ENCODE results near the gene ATP13A1. TPM values are rescaled to one million over a fixed set of nuclear protein-coding genes. Genes with fewer than 3 reads are reported as not detected.

Gene ATP13A1
- total and polyA plus RNA-seq, 2 donors, result 27.7 to 35.5 TPM

- WGBS, result 94% methylated on average over 33 of the region's 33 CpGs
- Histone ChIP-seq H3K4me3 (ENCODE audit: low read depth, low read length) (no peak overlapping the region), H3K4me1 (ENCODE audit: insufficient read depth) (no peaks in the 10 kb centered on the region), H3K36me3 (ENCODE audit: insufficient read depth) (peaks cover 18% of the 10 kb centered on the region), H3K27ac (ENCODE audit: low read depth) (no peak overlapping the region)
- DNase-seq (ENCODE audit: extremely low spot score), result no peak
Measured at GRCh38 chr19:19656451-19657396, 6.8 kb downstream of the ATP13A1 start.

- no peak for DNase-seq (ENCODE audit: extremely low spot score)
Measured at GRCh38 chr19:19655641-19656343, 7.7 kb downstream of the ATP13A1 start.

GRCh38 chr19:19655051-19655594 lies 8.4 kb downstream of the ATP13A1 start:
- Histone ChIP-seq H3K4me3 (ENCODE audit: low read depth, low read length) (no peak overlapping the region), H3K4me1 (ENCODE audit: insufficient read depth) (no peaks in the 10 kb centered on the region), H3K36me3 (ENCODE audit: insufficient read depth) (peaks cover 18% of the 10 kb centered on the region), H3K27ac (ENCODE audit: low read depth) (no peak overlapping the region)
- DNase-seq (ENCODE audit: extremely low spot score), result no peak
- WGBS, result 96% methylated on average over 22 of the region's 22 CpGs

More at GRCh38 chr19:19655641-19656343, 7.7 kb downstream of the ATP13A1 start:
- H3K4me1 ChIP-seq (ENCODE audit: insufficient read depth), result no peaks in the 10 kb centered on the region
- no peak overlapping the region for H3K4me3 ChIP-seq (ENCODE audit: low read depth, low read length)
- H3K36me3 ChIP-seq (ENCODE audit: insufficient read depth), result peaks cover 18% of the 10 kb centered on the region
- no peak overlapping the region for H3K27ac ChIP-seq (ENCODE audit: low read depth)
- 91% methylated on average over 27 of the region's 27 CpGs for WGBS

- no peak overlapping the region for H3K27ac ChIP-seq (ENCODE audit: low read depth)
- no peak overlapping the region for H3K4me3 ChIP-seq (ENCODE audit: low read depth, low read length)
- DNase-seq (ENCODE audit: extremely low spot score), result no peak
- 94% methylated on average over 15 of the region's 15 CpGs for WGBS
- H3K36me3 ChIP-seq (ENCODE audit: insufficient read depth), result peaks cover 17% of the 10 kb centered on the region
- H3K4me1 ChIP-seq (ENCODE audit: insufficient read depth), result no peaks in the 10 kb centered on the region
Measured at GRCh38 chr19:19654441-19654840, 9.0 kb downstream of the ATP13A1 start.

- Histone ChIP-seq H3K36me3 (ENCODE audit: insufficient read depth) (peaks cover 17% of the 10 kb centered on the region), H3K4me3 (ENCODE audit: low read depth, low read length) (no peak overlapping the region)
Measured at GRCh38 chr19:19653597-19654147, 9.8 kb downstream of the ATP13A1 start.

GRCh38 chr19:19652482-19653295 lies 10.8 kb downstream of the ATP13A1 start:
- Histone ChIP-seq H3K36me3 (ENCODE audit: insufficient read depth) (peaks cover 17% of the 10 kb centered on the region), H3K4me1 (ENCODE audit: insufficient read depth) (no peaks in the 10 kb centered on the region), H3K4me3 (ENCODE audit: low read depth, low read length) (no peak overlapping the region), H3K27ac (ENCODE audit: low read depth) (no peak overlapping the region)
- WGBS, result 88% methylated on average over 24 of the region's 24 CpGs
- no peak for DNase-seq (ENCODE audit: extremely low spot score)

More at GRCh38 chr19:19653597-19654147, 9.8 kb downstream of the ATP13A1 start:
- no peaks in the 10 kb centered on the region for H3K4me1 ChIP-seq (ENCODE audit: insufficient read depth)
- 96% methylated on average over 23 of the region's 23 CpGs for WGBS
- DNase-seq (ENCODE audit: extremely low spot score), result no peak
- H3K27ac ChIP-seq (ENCODE audit: low read depth), result no peak overlapping the region

- 59% methylated on average over 13 of the region's 13 CpGs for WGBS
- no peak overlapping the region for H3K27ac ChIP-seq (ENCODE audit: low read depth)
- no peaks in the 10 kb centered on the region for H3K4me1 ChIP-seq (ENCODE audit: insufficient read depth)
- H3K4me3 ChIP-seq (ENCODE audit: low read depth, low read length), result no peak overlapping the region
- peaks cover 20% of the 10 kb centered on the region for H3K36me3 ChIP-seq (ENCODE audit: insufficient read depth)
- DNase-seq (ENCODE audit: extremely low spot score), result no peak
Measured at GRCh38 chr19:19651076-19651475, 12.4 kb downstream of the ATP13A1 start.

- Histone ChIP-seq H3K27ac (ENCODE audit: low read depth) (no peak overlapping the region), H3K36me3 (ENCODE audit: insufficient read depth) (peaks cover 15% of the 10 kb centered on the region), H3K4me3 (ENCODE audit: low read depth, low read length) (no peak overlapping the region), H3K4me1 (ENCODE audit: insufficient read depth) (no peaks in the 10 kb centered on the region)
- 91% methylated on average over 9 of the region's 9 CpGs for WGBS
- DNase-seq (ENCODE audit: extremely low spot score), result no peak
Measured at GRCh38 chr19:19650331-19650730, 13.1 kb downstream of the ATP13A1 start.

- no peaks in the 10 kb centered on the region for H3K4me1 ChIP-seq (ENCODE audit: insufficient read depth)
- no peak overlapping the region for H3K27ac ChIP-seq (ENCODE audit: low read depth)
- WGBS, result 95% methylated on average over 22 of the region's 22 CpGs
- no peak overlapping the region for H3K4me3 ChIP-seq (ENCODE audit: low read depth, low read length)
- peaks cover 9% of the 10 kb centered on the region for H3K36me3 ChIP-seq (ENCODE audit: insufficient read depth)
- DNase-seq (ENCODE audit: extremely low spot score), result no peak
Measured at GRCh38 chr19:19649580-19649995, 13.9 kb downstream of the ATP13A1 start.

- no peak for DNase-seq (ENCODE audit: extremely low spot score)
- no peak overlapping the region for H3K27ac ChIP-seq (ENCODE audit: low read depth)
- H3K36me3 ChIP-seq (ENCODE audit: insufficient read depth), result peaks cover 6% of the 10 kb centered on the region
- WGBS, result 92% methylated on average over 6 of the region's 6 CpGs
- no peaks in the 10 kb centered on the region for H3K4me1 ChIP-seq (ENCODE audit: insufficient read depth)
- H3K4me3 ChIP-seq (ENCODE audit: low read depth, low read length), result no peak overlapping the region
Measured at GRCh38 chr19:19649155-19649554, 14.3 kb downstream of the ATP13A1 start.

GRCh38 chr19:19647037-19647835 lies 16.2 kb downstream of the ATP13A1 start:
- Histone ChIP-seq H3K4me3 (ENCODE audit: low read depth, low read length) (no peak overlapping the region), H3K4me1 (ENCODE audit: insufficient read depth) (no peaks in the 10 kb centered on the region), H3K27ac (ENCODE audit: low read depth) (no peak overlapping the region), H3K36me3 (ENCODE audit: insufficient read depth) (peaks cover 4% of the 10 kb centered on the region)
- WGBS, result 93% methylated on average over 29 of the region's 29 CpGs
- no peak for DNase-seq (ENCODE audit: extremely low spot score)

- WGBS, result 93% methylated on average over 17 of the region's 17 CpGs
Measured at GRCh38 chr19:19645233-19645870, 18.1 kb downstream of the ATP13A1 start.

More at GRCh38 chr19:19645233-19645870, 18.1 kb downstream of the ATP13A1 start:
- no peak overlapping the region for H3K27ac ChIP-seq (ENCODE audit: low read depth)
- H3K4me1 ChIP-seq (ENCODE audit: insufficient read depth), result no peaks in the 10 kb centered on the region
- H3K36me3 ChIP-seq (ENCODE audit: insufficient read depth), result peaks cover 4% of the 10 kb centered on the region
- no peak overlapping the region for H3K4me3 ChIP-seq (ENCODE audit: low read depth, low read length)
- DNase-seq (ENCODE audit: extremely low spot score), result no peak

All from urinary bladder (tissue), 4 donors.